ENCODE data around the gene PPP6R2. TPM values are rescaled to one million over a fixed set of nuclear protein-coding genes. Genes with fewer than 3 reads are reported as not detected.

Gene PPP6R2
- total and polyA plus RNA-seq, 2 donors (not counting 1 experiment from before 2014, with no cell fraction given): 19.7 to 44.4 TPM

DNA sequence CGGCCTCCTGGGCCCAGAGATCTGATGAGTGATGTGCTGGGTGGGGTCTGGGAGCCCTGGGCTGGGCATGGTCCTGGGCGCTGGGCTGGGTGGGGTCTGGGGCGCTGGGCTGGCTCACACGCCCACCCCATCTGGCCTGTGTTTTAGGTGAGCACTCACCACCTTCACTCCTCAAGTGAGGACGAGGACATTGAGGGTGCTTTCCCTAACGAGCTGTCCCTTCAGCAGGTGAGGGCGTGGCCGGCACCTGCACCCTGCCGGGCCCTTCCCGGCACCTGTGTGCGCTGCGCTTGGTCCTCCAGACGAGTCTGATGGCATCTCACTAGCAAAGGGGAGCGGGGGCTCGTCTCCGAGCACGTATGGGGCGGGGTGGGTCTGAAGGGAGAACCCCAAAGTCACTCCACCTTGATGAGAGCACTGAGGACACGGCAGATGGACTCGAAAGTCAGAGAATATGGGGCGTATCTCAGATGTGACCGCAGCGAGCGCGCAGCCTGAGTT lies 93.8 kb downstream of the PPP6R2 start:
- no peaks in the 10 kb centered on the region for H3K9me3 ChIP-seq (ENCODE audit: control insufficient read depth, insufficient read depth, low read depth, low read length)
- DNase-seq (ENCODE audit: low read depth in 2 of 2): no peak
- TF ChIP-seq CTCF (conservative IDR thresholded peaks at IDR 0.05 in 1 of 2, IDR thresholded peaks at IDR 0.05 in 1 of 2; ENCODE audit: low read depth in 1 of 2, low read length in 2 of 2) (no peak), EZH2 (IDR thresholded peaks at IDR 0.05; ENCODE audit: low read length, missing control alignments) (no peak)
- H3K36me3 ChIP-seq (ENCODE audit: control insufficient read depth, insufficient read depth, low read length): peaks cover 35% of the 10 kb centered on the region
- no peaks in the 10 kb centered on the region for H3K4me1 ChIP-seq (ENCODE audit: control insufficient read depth, extremely low read depth, insufficient read depth, low read length)
- H3K27ac ChIP-seq (ENCODE audit: insufficient read depth, low read length): no peak overlapping the region
- H3K27me3 ChIP-seq (ENCODE audit: control insufficient read depth, insufficient read depth, low read length): no peaks in the 10 kb centered on the region
- no peaks in the 10 kb centered on the region for H4K20me1 ChIP-seq (ENCODE audit: control insufficient read depth, extremely low read depth, insufficient read depth, low read length)
- no peak overlapping the region for H2AFZ ChIP-seq (ENCODE audit: low read length)
- H3K4me2 ChIP-seq (ENCODE audit: extremely low read depth, insufficient read depth, low read length): no peak overlapping the region
- H3K79me2 ChIP-seq (ENCODE audit: control insufficient read depth, insufficient read depth, low read length): no peaks in the 10 kb centered on the region
- H3K9ac ChIP-seq (ENCODE audit: insufficient read depth, low read length): no peak overlapping the region
- H3K4me3 ChIP-seq (replicated peaks in 1 of 4; ENCODE audit: control extremely low read depth in 1 of 4, insufficient read depth in 1 of 4, low read depth in 3 of 4, low read length in 4 of 4): no peak overlapping the region

DNA sequence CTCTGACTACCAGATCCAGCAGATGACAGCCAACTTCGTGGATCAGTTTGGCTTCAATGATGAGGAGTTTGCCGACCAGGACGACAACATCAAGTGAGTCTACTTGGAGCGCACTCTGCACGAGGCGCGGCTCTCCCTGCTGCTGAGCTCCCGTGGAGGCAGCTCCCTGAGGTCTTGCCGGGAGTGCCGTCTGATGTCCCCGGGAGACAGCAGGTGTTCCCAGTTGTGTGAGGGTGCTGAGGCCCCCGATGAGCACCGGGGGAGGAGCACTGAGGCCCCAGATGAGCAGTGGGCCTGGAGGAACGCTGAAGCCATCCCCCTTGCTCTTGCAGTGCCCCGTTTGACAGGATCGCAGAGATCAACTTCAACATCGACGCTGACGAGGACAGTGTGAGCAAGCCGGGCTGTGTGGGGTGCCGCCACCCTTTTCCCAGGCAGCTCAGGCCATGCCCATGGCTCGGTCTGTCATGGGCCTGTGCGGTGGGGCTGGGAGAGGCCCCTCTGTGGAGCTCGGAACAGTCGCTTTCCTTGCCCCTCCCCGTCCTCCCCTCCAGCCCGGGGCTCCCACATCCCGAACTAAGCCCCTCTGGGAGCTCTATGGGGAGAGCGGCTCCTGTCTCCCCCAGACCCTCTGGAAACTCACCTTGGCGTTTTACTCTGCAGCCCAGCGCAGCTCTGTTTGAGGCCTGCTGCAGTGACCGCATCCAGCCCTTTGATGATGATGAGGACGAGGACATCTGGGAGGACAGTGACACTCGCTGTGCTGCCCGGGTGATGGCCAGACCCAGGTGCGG lies 94.6 kb downstream of the PPP6R2 start:
- Histone ChIP-seq H3K4me1 (ENCODE audit: control insufficient read depth, extremely low read depth, insufficient read depth, low read length) (no peaks in the 10 kb centered on the region), H3K4me3 (replicated peaks in 1 of 4; ENCODE audit: control extremely low read depth in 1 of 4, insufficient read depth in 1 of 4, low read depth in 3 of 4, low read length in 4 of 4) (no peak overlapping the region), H3K36me3 (ENCODE audit: control insufficient read depth, insufficient read depth, low read length) (peaks cover 27% of the 10 kb centered on the region), H3K4me2 (ENCODE audit: extremely low read depth, insufficient read depth, low read length) (no peak overlapping the region), H3K79me2 (ENCODE audit: control insufficient read depth, insufficient read depth, low read length) (no peaks in the 10 kb centered on the region), H3K27ac (ENCODE audit: insufficient read depth, low read length) (no peak overlapping the region), H3K9me3 (ENCODE audit: control insufficient read depth, insufficient read depth, low read depth, low read length) (no peaks in the 10 kb centered on the region), H2AFZ (ENCODE audit: low read length) (no peak overlapping the region), H4K20me1 (ENCODE audit: control insufficient read depth, extremely low read depth, insufficient read depth, low read length) (no peaks in the 10 kb centered on the region), H3K27me3 (ENCODE audit: control insufficient read depth, insufficient read depth, low read length) (no peaks in the 10 kb centered on the region), H3K9ac (ENCODE audit: insufficient read depth, low read length) (no peak overlapping the region)
- TF ChIP-seq EZH2 (IDR thresholded peaks at IDR 0.05; ENCODE audit: low read length, missing control alignments): no peak
- TF ChIP-seq CTCF (conservative IDR thresholded peaks at IDR 0.05 in 1 of 2, IDR thresholded peaks at IDR 0.05 in 1 of 2; ENCODE audit: low read depth in 1 of 2, low read length in 2 of 2): no peak
- no peak for DNase-seq (ENCODE audit: low read depth in 2 of 2)

- H4K20me1 ChIP-seq (ENCODE audit: control insufficient read depth, extremely low read depth, insufficient read depth, low read length): no peaks in the 10 kb centered on the region
- TF ChIP-seq CTCF (conservative IDR thresholded peaks at IDR 0.05 in 1 of 2, IDR thresholded peaks at IDR 0.05 in 1 of 2; ENCODE audit: low read depth in 1 of 2, low read length in 2 of 2): no peak
- TF ChIP-seq EZH2 (IDR thresholded peaks at IDR 0.05; ENCODE audit: low read length, missing control alignments): no peak
- no peak overlapping the region for H3K4me3 ChIP-seq (replicated peaks in 1 of 4; ENCODE audit: control extremely low read depth in 1 of 4, insufficient read depth in 1 of 4, low read depth in 3 of 4, low read length in 4 of 4)
- H3K27me3 ChIP-seq (ENCODE audit: control insufficient read depth, insufficient read depth, low read length): no peaks in the 10 kb centered on the region
- H3K27ac ChIP-seq (ENCODE audit: insufficient read depth, low read length): no peak overlapping the region
- H3K79me2 ChIP-seq (ENCODE audit: control insufficient read depth, insufficient read depth, low read length): no peaks in the 10 kb centered on the region
- DNase-seq (ENCODE audit: low read depth in 2 of 2): no peak
- no peak overlapping the region for H3K9ac ChIP-seq (ENCODE audit: insufficient read depth, low read length)
- no peaks in the 10 kb centered on the region for H3K9me3 ChIP-seq (ENCODE audit: control insufficient read depth, insufficient read depth, low read depth, low read length)
- H3K36me3 ChIP-seq (ENCODE audit: control insufficient read depth, insufficient read depth, low read length): peaks cover 29% of the 10 kb centered on the region
- H2AFZ ChIP-seq (ENCODE audit: low read length): no peak overlapping the region
- no peaks in the 10 kb centered on the region for H3K4me1 ChIP-seq (ENCODE audit: control insufficient read depth, extremely low read depth, insufficient read depth, low read length)
- H3K4me2 ChIP-seq (ENCODE audit: extremely low read depth, insufficient read depth, low read length): no peak overlapping the region
These were observed 95.5 kb downstream of the PPP6R2 start for GRCh38 chr22:50438305-50439275.
